ENCODE results near the gene RALGAPA1.

GRCh38 chr14:35539969-35540368 lies 269.1 kb downstream of the RALGAPA1 start:
- TF ChIP-seq CTCF (conservative IDR thresholded peaks at IDR 0.05; ENCODE audit: low read length) (no peak), EZH2phosphoT487 (IDR thresholded peaks at IDR 0.05; ENCODE audit: borderline replicate concordance, low read depth, low read length) (no peak)
